GM21786 (cell line): ENCODE results near the gene MARCKS.
"Not testable (repeated sequence)": the region's sequence is repeated elsewhere in the genome, so short reads cannot be mapped to it uniquely, and the experiment has no call there.

ENCODE experiments used
- ATAC-seq: cut with Tn5 transposase; IDR thresholded peaks from one replicate; pipeline ENCODE4 v1.9.1; 2021; ENCODE audit not compliant: unreplicated experiment

MARCKS gene

GRCh38 chr6:113882336-113883022 lies 25.3 kb downstream of the MARCKS start:
- no peak for ATAC-seq

GRCh38 chr6:113884011-113884410 lies 26.9 kb downstream of the MARCKS start:
- ATAC-seq: no peak

- ATAC-seq: no peak
Observed at GRCh38 chr6:113886512-113886911, 29.4 kb downstream of the MARCKS start.

- ATAC-seq: no peak
Observed at GRCh38 chr6:113888493-113888892, 31.3 kb downstream of the MARCKS start.

- ATAC-seq: no peak
Observed at GRCh38 chr6:113888956-113889630, 31.9 kb downstream of the MARCKS start.

- ATAC-seq: no peak
Observed at GRCh38 chr6:113893451-113893850, 36.3 kb downstream of the MARCKS start.

GRCh38 chr6:113893866-113894265 lies 36.7 kb downstream of the MARCKS start:
- no peak for ATAC-seq

GRCh38 chr6:113894712-113895674 lies 37.8 kb downstream of the MARCKS start:
- no peak for ATAC-seq

- ATAC-seq: no peak
Observed at GRCh38 chr6:113901482-113901881, 44.3 kb downstream of the MARCKS start.

- ATAC-seq: no peak
Observed at GRCh38 chr6:113903666-113904330, 46.7 kb downstream of the MARCKS start.

- no peak for ATAC-seq
Observed at GRCh38 chr6:113907102-113907815, 50.1 kb downstream of the MARCKS start.

GRCh38 chr6:113908801-113909200 lies 51.7 kb downstream of the MARCKS start:
- ATAC-seq: no peak

GRCh38 chr6:113909224-113909856 lies 52.2 kb downstream of the MARCKS start:
- peak; percentile 58 for ATAC-seq

- not testable (repeated sequence) for ATAC-seq
Observed at GRCh38 chr6:113910285-113910684, 53.1 kb downstream of the MARCKS start.
